Fibroblast of lung (primary cell): ENCODE measurements around the gene SNTN.

ENCODE experiments used
- EZH2 ChIP-seq: IDR thresholded peaks from 2 replicates; pipeline ENCODE4 v1.5.1; 2012; ENCODE audit warnings: low read length, control low read depth, mild to moderate bottlenecking; ENCODE audit errors: missing control alignments
- TF ChIP-seq, protein P1 (sequence below), 2 donors: IDR thresholded peaks in 1 of 2; conservative IDR thresholded peaks in 1 of 2; 1 replicate in 1 of 2; 2 replicates in 1 of 2; pipeline ENCODE4 v1.5.1; 2011 to 2012; ENCODE audit warnings: low read length in 2 of 2, control low read depth in 1 of 2, inconsistent platforms in 1 of 2, low read depth in 1 of 2, mild to moderate bottlenecking in 1 of 2

DNA sequence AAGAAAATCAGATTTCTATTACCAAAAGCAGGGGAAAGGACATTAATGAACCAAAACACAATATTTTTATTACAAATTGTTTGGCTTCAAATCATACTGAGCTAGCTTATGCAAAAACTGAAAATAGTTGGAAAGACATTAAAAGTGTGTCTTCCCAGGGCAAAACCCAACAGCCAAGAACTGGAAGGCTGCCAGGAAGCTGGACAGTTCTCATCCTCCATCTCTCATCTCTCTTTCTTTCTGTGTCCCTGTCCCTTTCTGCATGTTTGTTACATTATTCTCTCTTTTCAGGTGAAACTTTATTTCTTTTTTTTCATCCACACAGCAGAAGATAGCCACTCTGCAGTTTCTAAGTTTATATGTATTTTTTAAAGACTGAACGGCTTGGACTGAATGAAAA is 41.1 kb upstream of the SNTN start:
- TF ChIP-seq, protein P1, sequence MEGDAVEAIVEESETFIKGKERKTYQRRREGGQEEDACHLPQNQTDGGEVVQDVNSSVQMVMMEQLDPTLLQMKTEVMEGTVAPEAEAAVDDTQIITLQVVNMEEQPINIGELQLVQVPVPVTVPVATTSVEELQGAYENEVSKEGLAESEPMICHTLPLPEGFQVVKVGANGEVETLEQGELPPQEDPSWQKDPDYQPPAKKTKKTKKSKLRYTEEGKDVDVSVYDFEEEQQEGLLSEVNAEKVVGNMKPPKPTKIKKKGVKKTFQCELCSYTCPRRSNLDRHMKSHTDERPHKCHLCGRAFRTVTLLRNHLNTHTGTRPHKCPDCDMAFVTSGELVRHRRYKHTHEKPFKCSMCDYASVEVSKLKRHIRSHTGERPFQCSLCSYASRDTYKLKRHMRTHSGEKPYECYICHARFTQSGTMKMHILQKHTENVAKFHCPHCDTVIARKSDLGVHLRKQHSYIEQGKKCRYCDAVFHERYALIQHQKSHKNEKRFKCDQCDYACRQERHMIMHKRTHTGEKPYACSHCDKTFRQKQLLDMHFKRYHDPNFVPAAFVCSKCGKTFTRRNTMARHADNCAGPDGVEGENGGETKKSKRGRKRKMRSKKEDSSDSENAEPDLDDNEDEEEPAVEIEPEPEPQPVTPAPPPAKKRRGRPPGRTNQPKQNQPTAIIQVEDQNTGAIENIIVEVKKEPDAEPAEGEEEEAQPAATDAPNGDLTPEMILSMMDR (conservative IDR thresholded peaks at IDR 0.05 in 1 of 2, IDR thresholded peaks at IDR 0.05 in 1 of 2; ENCODE audit: low read depth in 1 of 2, low read length in 2 of 2): no peak
- no peak for TF ChIP-seq EZH2
